Fibroblast of mammary gland (primary cell): ENCODE measurements around the gene PLA2G15.

Source experiments
- DNase-seq: peaks from one replicate; pipeline ENCODE4 v3.0.0-alpha.2; 2010; ENCODE audit warnings: low read depth
- H3K4me3 ChIP-seq: 2 replicates; pipeline ENCODE4 v1.5.1; 2011; ENCODE audit warnings: low read depth, mild to moderate bottlenecking, low read length, moderate library complexity; ENCODE audit not compliant: control insufficient read depth
- CTCF ChIP-seq: conservative IDR thresholded peaks from 2 replicates; pipeline ENCODE4 v1.5.1; 2011; ENCODE audit warnings: low read depth, low read length, inconsistent platforms; ENCODE audit not compliant: control insufficient read depth, insufficient read depth

PLA2G15 gene

GRCh38 chr16:68249371-68249770 is 4.2 kb downstream of the PLA2G15 start:
- H3K4me3 ChIP-seq = no peak overlapping the region
- TF ChIP-seq CTCF = no peak
- no peak for DNase-seq

- no peak for DNase-seq
- H3K4me3 ChIP-seq = no peak overlapping the region
- no peak for TF ChIP-seq CTCF
These were observed 5.8 kb downstream of the PLA2G15 start for GRCh38 chr16:68250951-68251350.

- H3K4me3 ChIP-seq = no peak overlapping the region
- no peak for DNase-seq
- no peak for TF ChIP-seq CTCF
These were observed 6.7 kb downstream of the PLA2G15 start for GRCh38 chr16:68251832-68252231.

GRCh38 chr16:68252383-68252782 is 7.2 kb downstream of the PLA2G15 start:
- no peak for DNase-seq
- TF ChIP-seq CTCF = no peak

GRCh38 chr16:68253721-68254120 is 8.5 kb downstream of the PLA2G15 start:
- no peak overlapping the region for H3K4me3 ChIP-seq
- DNase-seq = no peak
- TF ChIP-seq CTCF = no peak

More at GRCh38 chr16:68252383-68252782, 7.2 kb downstream of the PLA2G15 start:
- H3K4me3 ChIP-seq = no peak overlapping the region

- no peak for DNase-seq
- TF ChIP-seq CTCF = no peak
- no peak overlapping the region for H3K4me3 ChIP-seq
These were observed 10.5 kb downstream of the PLA2G15 start for GRCh38 chr16:68255712-68256111.

GRCh38 chr16:68257251-68257905 is 12.2 kb downstream of the PLA2G15 start:
- no peak for TF ChIP-seq CTCF
- H3K4me3 ChIP-seq = no peak overlapping the region
- DNase-seq = no peak
